HepG2 (cell line): ENCODE data around the gene STAG3. TPM values are rescaled to one million over a fixed set of nuclear protein-coding genes. Genes with fewer than 3 reads are reported as not detected.

ENCODE experiments used
- AGO2 ChIP-seq: fragments of 200-400 bp; formaldehyde crosslinking; optimal IDR thresholded peaks from 2 replicates; pipeline ENCODE3; 2017; ENCODE audit warnings: mild to moderate bottlenecking, low read depth, low read length, moderate library complexity
- GZF1 ChIP-seq: sonication (generic); formaldehyde crosslinking; IDR thresholded peaks from 2 replicates; pipeline ENCODE4 v1.5.1; 2020; ENCODE audit warnings: mild to moderate bottlenecking, missing genetic modification reagents
- KLF9 ChIP-seq: IDR thresholded peaks from 2 replicates; pipeline ENCODE4 v1.6.1; 2016; ENCODE audit warnings: low read depth
- MED13 ChIP-seq: sonication (generic); formaldehyde crosslinking; IDR thresholded peaks from 2 replicates; pipeline ENCODE4 v1.5.0; 2020; ENCODE audit warnings: missing genetic modification reagents
- NFKB2 ChIP-seq: sonication (generic); formaldehyde crosslinking; IDR thresholded peaks from 2 replicates; pipeline ENCODE4 v1.4.0; 2020; ENCODE audit warnings: missing genetic modification reagents, borderline replicate concordance
- NONO ChIP-seq, 2 experiments: fragments of 450-650 bp in 1 of 2; sonication (generic) in 1 of 2; formaldehyde crosslinking in 1 of 2; IDR thresholded peaks in 1 of 2; conservative IDR thresholded peaks in 1 of 2; 2 replicates each; pipeline versions ENCODE4 v1.6.1 to v1.8.0; 2017 to 2022; ENCODE audit warnings: mild to moderate bottlenecking in 1 of 2, missing genetic modification reagents in 1 of 2, moderate library complexity in 1 of 2
- PHF20 ChIP-seq: sonication (generic); formaldehyde crosslinking; IDR thresholded peaks from 2 replicates; pipeline ENCODE4 v1.5.0; 2020; ENCODE audit warnings: mild to moderate bottlenecking, missing genetic modification reagents
- ZNF160 ChIP-seq: sonication (generic); formaldehyde crosslinking; IDR thresholded peaks from 2 replicates; pipeline ENCODE4 v1.8.0; 2022; ENCODE audit warnings: mild to moderate bottlenecking, inconsistent platforms, missing genetic modification reagents
- ZNF383 ChIP-seq: sonication (generic); formaldehyde crosslinking; IDR thresholded peaks from 2 replicates; pipeline ENCODE4 v1.4.0; 2020; ENCODE audit warnings: missing genetic modification reagents, mild to moderate bottlenecking, borderline replicate concordance
- polyA plus RNA-seq, 8 experiments: library from polyadenylated mRNA; depleted of rRNA in 3 of 8; stranded (reverse) in 7 of 8; unstranded in 1 of 8; fragments of >200 nt; fragmentation: Illumina TruSeq in 4 of 8; extraction: Trizol in 4 of 8; gene quantifications; 2 replicates each; pipeline versions ENCODE4 v1.2.1 to v1.2.3, GENCODE V29; 2011 to 2016; ENCODE audit warnings: low read depth in 4 of 8, missing spikeins in 1 of 8, mixed read lengths in 1 of 8; ENCODE audit not compliant: insufficient read depth in 1 of 8
- total RNA-seq, 5 experiments: library from RNA; depleted of rRNA; stranded (reverse); fragments of >200 nt; fragmentation: Illumina TruSeq; extraction: Trizol; gene quantifications; 2 replicates each; pipeline ENCODE4 v1.2.3, GENCODE V29; 2016; ENCODE audit warnings: low read depth in 1 of 5
- TF ChIP-seq, protein P1 (sequence below): sonication (generic); formaldehyde crosslinking; IDR thresholded peaks from 2 replicates; pipeline ENCODE4 v1.9.0; 2022; ENCODE audit warnings: missing genetic modification reagents, mild to moderate bottlenecking, borderline replicate concordance
- TF ChIP-seq, protein P2 (sequence below): sonication (generic); formaldehyde crosslinking; IDR thresholded peaks from 2 replicates; pipeline ENCODE4 v1.8.1; 2023; ENCODE audit warnings: mild to moderate bottlenecking, moderate library complexity, missing genetic modification reagents
- TF ChIP-seq, protein P3 (sequence below): IDR thresholded peaks from 2 replicates; pipeline ENCODE4 v1.6.1; 2016; ENCODE audit warnings: low read depth, missing genetic modification reagents, missing compliant biosample characterization
- TF ChIP-seq, protein P4 (sequence below): sonication (generic); formaldehyde crosslinking; IDR thresholded peaks from 2 replicates; pipeline ENCODE4 v1.5.1; 2020; ENCODE audit warnings: mild to moderate bottlenecking, missing genetic modification reagents
- TF ChIP-seq, protein P5 (sequence below): sonication (generic); formaldehyde crosslinking; IDR thresholded peaks from 2 replicates; pipeline ENCODE4 v1.4.0; 2020; ENCODE audit warnings: missing genetic modification reagents, mild to moderate bottlenecking, borderline replicate concordance

Gene STAG3
- total and polyA plus RNA-seq, 2 of the 13 experiments (the other 11 are each of a cell fraction or from before 2014, with no cell fraction given), result 0.09 to 0.33 TPM

DNA sequence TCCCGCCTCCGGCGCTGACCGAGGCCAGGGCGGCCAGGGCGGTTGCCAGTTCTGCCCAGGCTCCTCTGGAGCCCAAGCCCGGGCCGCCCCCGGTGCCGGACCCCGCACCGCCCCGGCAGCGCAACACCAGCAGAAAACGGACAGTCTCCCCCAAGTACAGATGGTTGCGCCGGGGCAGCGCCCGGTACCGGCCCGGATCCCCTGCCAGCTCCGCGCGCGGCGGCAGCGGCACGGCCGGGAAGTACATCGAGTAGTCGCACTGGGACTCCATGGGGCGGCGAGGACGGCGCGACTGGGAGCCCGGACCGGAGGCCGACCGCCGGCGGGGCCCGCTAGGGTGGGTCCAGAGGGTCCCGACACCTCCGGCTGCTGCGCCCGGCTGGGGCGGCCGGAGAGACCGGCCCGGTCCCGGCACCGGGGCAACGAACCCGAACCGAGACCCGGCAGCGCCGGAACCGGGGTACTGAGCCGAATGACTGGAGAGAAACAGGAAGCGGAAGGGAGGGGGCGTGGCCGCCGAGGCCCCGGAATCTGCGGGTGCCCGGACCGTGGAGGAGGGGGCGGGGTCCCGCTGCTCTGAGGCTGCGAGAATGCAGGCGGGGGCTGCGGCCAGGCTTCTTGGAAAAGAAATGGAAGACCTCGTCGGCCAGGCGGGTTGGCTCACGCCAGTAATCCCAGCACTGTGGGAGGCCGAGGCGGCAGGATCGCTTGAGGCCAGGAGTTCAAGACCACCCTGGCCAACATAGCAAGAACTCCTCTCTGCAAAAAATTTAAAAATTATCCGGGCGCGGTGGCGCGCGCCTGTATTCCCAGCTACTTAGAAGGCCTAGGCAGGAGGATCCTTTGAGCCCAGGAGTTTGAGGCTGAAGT is 19.3 kb upstream of the STAG3 start, which contains the start of gene TRAPPC14 (continued):
- TF ChIP-seq NONO (IDR thresholded peaks at IDR 0.05) (no peak), NONO (CRISPR knock-in tag; conservative IDR thresholded peaks at IDR 0.05) (peak; percentile 51; the same call in 1 of the 2 replicates), AGO2 (peak; percentile 97), NFKB2 (peak; percentile 42; the same call in 1 of the 2 replicates), GZF1 (CRISPR knock-in tag) (no peak), KLF9 (CRISPR knock-in tag) (peak; percentile 88), PHF20 (peak; percentile 81), ZNF383 (CRISPR knock-in tag) (0 out of 2 replicates have a peak, but pooled peaks have one; percentile 52), ZNF160 (CRISPR knock-in tag) (no peak; the same call in 1 of the 2 replicates), MED13 (0 out of 2 replicates have a peak, but pooled peaks have one; percentile 47)
- TF ChIP-seq, protein P1, sequence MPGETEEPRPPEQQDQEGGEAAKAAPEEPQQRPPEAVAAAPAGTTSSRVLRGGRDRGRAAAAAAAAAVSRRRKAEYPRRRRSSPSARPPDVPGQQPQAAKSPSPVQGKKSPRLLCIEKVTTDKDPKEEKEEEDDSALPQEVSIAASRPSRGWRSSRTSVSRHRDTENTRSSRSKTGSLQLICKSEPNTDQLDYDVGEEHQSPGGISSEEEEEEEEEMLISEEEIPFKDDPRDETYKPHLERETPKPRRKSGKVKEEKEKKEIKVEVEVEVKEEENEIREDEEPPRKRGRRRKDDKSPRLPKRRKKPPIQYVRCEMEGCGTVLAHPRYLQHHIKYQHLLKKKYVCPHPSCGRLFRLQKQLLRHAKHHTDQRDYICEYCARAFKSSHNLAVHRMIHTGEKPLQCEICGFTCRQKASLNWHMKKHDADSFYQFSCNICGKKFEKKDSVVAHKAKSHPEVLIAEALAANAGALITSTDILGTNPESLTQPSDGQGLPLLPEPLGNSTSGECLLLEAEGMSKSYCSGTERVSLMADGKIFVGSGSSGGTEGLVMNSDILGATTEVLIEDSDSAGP, result peak; percentile 54; the same call in 1 of the 2 replicates
- TF ChIP-seq, protein P2, sequence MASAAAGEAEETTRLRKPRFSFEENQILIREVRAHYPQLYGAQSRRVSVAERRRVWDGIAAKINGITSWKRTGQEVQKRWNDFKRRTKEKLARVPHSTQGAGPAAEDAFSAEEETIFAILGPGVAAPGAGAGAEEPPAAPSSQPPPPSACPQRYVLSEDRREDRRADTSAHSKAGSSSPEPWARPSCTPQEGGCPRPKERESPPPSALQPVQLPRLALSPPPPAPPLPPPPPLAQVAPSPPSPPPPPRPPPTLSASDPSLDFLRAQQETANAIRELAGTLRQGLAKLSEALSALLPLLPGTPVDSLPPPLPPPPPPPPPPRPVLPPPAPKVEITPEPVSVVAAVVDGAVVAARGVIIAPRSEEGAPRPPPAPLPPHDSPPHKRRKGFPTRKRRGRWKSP (CRISPR knock-in tag), result peak; percentile 32; the same call in 1 of the 2 replicates
- TF ChIP-seq, protein P3, sequence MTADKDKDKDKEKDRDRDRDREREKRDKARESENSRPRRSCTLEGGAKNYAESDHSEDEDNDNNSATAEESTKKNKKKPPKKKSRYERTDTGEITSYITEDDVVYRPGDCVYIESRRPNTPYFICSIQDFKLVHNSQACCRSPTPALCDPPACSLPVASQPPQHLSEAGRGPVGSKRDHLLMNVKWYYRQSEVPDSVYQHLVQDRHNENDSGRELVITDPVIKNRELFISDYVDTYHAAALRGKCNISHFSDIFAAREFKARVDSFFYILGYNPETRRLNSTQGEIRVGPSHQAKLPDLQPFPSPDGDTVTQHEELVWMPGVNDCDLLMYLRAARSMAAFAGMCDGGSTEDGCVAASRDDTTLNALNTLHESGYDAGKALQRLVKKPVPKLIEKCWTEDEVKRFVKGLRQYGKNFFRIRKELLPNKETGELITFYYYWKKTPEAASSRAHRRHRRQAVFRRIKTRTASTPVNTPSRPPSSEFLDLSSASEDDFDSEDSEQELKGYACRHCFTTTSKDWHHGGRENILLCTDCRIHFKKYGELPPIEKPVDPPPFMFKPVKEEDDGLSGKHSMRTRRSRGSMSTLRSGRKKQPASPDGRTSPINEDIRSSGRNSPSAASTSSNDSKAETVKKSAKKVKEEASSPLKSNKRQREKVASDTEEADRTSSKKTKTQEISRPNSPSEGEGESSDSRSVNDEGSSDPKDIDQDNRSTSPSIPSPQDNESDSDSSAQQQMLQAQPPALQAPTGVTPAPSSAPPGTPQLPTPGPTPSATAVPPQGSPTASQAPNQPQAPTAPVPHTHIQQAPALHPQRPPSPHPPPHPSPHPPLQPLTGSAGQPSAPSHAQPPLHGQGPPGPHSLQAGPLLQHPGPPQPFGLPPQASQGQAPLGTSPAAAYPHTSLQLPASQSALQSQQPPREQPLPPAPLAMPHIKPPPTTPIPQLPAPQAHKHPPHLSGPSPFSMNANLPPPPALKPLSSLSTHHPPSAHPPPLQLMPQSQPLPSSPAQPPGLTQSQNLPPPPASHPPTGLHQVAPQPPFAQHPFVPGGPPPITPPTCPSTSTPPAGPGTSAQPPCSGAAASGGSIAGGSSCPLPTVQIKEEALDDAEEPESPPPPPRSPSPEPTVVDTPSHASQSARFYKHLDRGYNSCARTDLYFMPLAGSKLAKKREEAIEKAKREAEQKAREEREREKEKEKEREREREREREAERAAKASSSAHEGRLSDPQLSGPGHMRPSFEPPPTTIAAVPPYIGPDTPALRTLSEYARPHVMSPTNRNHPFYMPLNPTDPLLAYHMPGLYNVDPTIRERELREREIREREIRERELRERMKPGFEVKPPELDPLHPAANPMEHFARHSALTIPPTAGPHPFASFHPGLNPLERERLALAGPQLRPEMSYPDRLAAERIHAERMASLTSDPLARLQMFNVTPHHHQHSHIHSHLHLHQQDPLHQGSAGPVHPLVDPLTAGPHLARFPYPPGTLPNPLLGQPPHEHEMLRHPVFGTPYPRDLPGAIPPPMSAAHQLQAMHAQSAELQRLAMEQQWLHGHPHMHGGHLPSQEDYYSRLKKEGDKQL (CRISPR knock-in tag), result no peak
- TF ChIP-seq, protein P4, sequence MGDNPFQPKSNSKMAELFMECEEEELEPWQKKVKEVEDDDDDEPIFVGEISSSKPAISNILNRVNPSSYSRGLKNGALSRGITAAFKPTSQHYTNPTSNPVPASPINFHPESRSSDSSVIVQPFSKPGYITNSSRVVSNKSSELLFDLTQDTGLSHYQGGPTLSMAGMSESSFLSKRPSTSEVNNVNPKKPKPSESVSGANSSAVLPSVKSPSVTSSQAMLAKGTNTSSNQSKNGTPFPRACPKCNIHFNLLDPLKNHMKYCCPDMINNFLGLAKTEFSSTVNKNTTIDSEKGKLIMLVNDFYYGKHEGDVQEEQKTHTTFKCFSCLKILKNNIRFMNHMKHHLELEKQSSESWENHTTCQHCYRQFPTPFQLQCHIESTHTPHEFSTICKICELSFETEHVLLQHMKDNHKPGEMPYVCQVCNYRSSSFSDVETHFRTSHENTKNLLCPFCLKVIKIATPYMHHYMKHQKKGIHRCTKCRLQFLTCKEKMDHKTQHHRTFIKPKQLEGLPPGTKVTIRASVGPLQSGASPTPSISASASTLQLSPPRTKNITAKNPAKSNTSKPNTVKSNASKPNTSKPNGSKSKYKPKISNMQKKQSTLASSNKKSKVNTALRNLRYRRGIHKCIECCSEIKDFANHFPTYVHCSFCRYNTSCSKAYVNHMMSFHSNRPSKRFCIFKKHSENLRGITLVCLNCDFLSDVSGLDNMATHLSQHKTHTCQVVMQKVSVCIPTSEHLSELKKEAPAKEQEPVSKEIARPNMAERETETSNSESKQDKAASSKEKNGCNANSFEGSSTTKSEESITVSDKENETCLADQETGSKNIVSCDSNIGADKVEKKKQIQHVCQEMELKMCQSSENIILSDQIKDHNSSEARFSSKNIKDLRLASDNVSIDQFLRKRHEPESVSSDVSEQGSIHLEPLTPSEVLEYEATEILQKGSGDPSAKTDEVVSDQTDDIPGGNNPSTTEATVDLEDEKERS (CRISPR knock-in tag), result no peak
- TF ChIP-seq, protein P5, sequence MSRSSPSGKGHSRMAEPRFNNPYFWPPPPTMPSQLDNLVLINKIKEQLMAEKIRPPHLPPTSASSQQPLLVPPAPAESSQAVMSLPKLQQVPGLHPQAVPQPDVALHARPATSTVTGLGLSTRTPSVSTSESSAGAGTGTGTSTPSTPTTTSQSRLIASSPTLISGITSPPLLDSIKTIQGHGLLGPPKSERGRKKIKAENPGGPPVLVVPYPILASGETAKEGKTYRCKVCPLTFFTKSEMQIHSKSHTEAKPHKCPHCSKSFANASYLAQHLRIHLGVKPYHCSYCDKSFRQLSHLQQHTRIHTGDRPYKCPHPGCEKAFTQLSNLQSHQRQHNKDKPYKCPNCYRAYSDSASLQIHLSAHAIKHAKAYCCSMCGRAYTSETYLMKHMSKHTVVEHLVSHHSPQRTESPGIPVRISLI, result peak; percentile 50; the same call in 1 of the 2 replicates
